ENCODE results near the gene ARMCX5. TPM values are rescaled to one million over a fixed set of nuclear protein-coding genes. Genes with fewer than 3 reads are reported as not detected.

ARMCX5 gene
- total RNA-seq (2014; rRNA removed; shearing (Covaris generic)), result 11.5 and 22.3 TPM in 2 replicates
- polyA plus RNA-seq (2015; cell fraction: cytosol; rRNA removed), result 7.1 and 8.7 TPM in 2 replicates
- polyA plus RNA-seq (2015; cell fraction: nucleus; rRNA removed), result 13.5 and 13.7 TPM in 2 replicates

DNA sequence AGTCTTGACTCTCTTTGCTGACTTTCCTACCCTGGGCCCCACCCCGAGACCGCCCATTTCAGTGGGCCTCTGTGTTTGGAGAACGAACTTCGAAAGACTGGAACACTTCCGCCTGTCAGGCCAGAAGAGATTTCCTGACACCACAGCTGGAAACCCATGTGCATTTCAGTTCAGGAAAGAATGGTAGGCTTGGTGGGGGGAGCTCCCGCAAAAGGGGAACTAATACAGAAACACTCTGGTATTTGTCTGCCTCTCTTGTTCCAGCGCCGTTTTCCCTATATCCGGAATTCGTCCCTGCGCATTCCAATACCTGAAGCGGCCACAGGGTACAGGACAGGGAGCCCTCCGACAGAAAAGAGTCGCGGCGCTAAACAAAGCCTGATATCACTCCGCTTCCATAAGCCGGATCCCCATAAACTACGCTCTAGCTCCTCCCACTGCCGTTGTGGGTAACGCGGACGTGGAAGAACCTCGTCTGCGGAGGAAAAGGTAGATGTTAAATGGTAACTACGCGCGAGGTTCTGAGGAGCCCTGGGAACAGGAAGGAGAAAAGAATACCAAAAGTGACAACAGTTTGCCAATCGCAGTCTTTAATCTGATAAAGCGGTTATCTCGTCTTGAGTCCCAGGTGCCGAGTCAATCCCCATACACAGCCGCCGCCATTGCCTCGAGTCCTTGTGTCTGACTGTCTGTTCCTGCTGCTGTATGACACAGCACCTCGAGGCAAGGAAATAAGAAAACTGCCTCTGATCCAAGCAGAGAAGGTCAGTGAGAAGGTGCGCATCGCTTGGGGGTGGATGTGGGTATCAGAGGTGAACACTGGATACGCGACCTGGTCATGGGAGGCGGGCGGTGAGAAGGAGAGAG is at the start of gene ARMCX5:
TSS of gene ARMCX5 (plus strand) at position 432 of the 867 bp plus-strand sequence. CDS start 2,627 bp downstream, outside the sequence.
- DNase-seq (ENCODE audit: low read depth), result peak; percentile 74

DNA sequence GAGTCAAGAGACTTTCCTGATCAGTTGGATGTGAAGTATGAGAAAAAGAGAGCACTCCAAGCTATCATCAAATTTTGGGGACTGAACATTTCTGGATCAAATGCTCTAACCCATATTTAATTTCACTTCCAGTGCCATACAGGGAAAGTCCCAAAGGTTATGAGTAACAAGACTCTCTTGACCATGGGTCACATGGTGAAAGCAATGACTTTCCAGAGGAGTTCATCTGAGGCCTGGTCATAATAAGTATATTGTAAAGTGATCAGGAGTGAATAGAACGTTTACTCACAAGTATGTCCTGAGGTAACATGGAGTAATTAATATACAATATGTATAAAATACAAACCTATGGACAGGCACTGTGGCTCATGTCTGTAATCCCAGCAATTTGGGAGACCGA is 40.7 kb upstream of the ARMCX5 start:
- DNase-seq (ENCODE audit: low read depth), result no peak

DNA sequence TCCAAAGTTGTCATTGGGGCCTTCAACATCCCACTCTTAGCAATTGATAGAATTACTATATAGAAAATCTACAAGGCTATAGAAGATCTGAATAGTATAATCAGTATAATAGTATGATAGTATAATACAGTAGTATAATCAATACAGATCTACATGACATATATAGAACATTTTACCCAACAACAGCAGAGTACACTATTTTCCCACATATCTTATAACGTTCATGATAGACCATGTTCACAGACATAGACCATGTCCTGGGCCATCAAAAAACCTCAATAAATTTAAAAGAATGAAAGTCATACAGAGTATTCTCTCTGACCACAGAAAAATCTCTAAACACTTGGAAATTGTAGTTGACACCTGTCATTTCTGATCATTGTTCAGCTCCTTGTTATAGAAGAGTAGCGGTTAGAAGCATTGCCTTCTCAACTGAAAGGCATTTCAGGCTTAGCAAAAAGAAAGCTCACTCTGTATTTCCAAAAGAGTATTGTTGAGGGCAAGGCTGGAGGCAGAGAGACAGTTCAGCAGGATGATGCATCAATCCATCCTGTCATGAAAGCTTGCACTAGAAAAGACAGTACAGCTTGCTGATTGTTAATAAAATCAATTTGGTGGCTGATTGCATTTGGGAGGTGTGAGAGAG is 38.8 kb upstream of the ARMCX5 start:
- no peak for DNase-seq (ENCODE audit: low read depth)

- no peak for DNase-seq (ENCODE audit: low read depth)
Measured at GRCh38 chrX:102580891-102581290, 18.4 kb upstream of the ARMCX5 start.

GRCh38 chrX:102593367-102593766 is 5.9 kb upstream of the ARMCX5 start:
- no peak for DNase-seq (ENCODE audit: low read depth)

DNA sequence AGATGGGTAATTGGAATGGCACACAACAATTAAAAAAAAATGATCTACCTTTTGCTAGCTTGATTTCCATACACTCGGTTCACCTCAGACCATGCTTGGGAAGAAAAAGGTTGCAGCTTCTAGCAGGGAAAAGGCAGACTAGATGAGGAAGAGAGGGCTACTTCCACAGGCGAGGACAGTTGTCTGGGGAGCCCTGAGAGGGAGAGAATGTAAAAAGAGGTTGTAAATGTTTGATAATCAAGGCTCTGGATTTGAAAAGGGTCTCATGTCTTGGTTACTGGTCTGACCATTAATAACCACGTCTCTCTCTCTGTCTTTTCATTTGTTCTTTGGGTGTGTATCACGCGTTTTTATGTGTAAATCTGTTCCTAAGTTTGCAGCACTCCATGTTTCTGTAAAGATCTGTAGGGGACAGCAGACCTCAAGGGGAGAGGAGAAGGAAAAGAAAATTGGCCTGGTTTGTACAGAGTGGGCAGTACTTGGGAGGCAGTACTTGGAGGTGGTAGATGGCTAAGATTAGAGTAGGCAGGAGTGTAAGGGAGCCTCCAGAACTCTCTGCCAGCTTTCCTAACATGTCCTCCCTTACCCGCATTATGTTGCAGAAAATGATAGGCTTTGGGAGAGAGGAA is 750 bp downstream of the ARMCX5 start:
- DNase-seq (ENCODE audit: low read depth), result peak; percentile 1

GRCh38 chrX:102604327-102604726 is 5.0 kb downstream of the ARMCX5 start:
- DNase-seq (ENCODE audit: low read depth), result no peak

- no peak for DNase-seq (ENCODE audit: low read depth)
Measured at GRCh38 chrX:102606115-102606514, 6.8 kb downstream of the ARMCX5 start.

- DNase-seq (ENCODE audit: low read depth), result no peak
Measured at GRCh38 chrX:102610905-102611304, 11.6 kb downstream of the ARMCX5 start.

DNA sequence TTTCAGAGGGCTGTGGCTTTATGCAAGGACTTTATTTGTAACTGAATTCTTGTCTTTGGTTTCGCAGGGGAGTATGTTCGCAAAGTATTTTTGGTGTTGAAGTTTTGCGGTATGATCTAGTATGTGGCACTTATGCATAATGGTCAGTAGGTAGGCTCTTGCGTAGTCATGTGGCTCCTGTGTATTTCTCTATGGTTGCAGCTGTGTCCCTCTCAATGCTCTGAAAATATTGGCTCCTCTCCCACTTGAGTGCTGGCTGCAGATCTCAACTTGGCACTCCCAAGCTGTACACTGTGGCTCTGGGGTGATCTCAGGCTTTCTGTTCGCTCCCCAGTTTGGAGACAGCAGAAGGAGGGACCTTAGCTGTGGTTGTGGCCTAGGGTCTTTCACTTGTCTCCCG is 24.8 kb downstream of the ARMCX5 start:
- DNase-seq (ENCODE audit: low read depth), result no peak

DNA sequence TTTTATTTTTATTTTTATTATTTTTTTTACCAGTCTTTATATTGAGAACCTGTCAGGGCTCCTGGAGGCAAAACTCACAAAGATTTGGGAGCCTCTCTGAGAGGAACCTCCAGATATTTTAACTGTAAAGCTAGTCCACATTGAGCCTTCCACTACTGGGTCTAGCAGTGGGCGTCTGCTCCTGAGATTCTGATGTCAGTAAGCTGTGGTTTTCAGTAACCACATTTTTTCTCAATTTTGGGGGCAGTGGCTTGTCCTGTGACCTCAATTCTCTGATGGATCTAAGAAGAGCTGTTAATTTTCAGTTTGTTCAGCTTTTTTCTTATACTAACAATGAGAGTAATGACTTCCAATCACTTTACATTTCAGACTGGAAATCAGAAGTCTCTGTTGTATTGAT is 28.3 kb downstream of the ARMCX5 start:
- DNase-seq (ENCODE audit: low read depth), result no peak

DNA sequence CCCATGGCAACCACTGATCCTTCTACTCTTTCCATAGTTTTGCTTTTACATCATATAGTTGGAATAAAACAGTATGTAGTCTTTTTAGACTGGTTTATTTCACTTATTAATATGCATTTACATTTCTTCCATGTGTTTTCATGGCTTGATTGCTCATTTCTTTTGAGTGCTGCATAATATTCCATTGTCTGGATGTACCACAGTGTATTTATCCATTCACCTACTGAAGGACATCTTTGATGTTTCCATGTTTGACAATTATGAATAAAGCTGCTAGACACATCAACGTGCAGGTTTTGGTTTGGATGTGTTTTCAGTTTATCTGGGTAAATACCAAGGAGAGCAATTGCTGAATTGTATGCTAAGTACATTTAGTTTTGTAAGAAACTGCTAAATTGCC is 38.2 kb downstream of the ARMCX5 start:
- no peak for DNase-seq (ENCODE audit: low read depth)

- DNase-seq (ENCODE audit: low read depth), result no peak
Measured at GRCh38 chrX:102650903-102651241, 51.6 kb downstream of the ARMCX5 start.

DNA sequence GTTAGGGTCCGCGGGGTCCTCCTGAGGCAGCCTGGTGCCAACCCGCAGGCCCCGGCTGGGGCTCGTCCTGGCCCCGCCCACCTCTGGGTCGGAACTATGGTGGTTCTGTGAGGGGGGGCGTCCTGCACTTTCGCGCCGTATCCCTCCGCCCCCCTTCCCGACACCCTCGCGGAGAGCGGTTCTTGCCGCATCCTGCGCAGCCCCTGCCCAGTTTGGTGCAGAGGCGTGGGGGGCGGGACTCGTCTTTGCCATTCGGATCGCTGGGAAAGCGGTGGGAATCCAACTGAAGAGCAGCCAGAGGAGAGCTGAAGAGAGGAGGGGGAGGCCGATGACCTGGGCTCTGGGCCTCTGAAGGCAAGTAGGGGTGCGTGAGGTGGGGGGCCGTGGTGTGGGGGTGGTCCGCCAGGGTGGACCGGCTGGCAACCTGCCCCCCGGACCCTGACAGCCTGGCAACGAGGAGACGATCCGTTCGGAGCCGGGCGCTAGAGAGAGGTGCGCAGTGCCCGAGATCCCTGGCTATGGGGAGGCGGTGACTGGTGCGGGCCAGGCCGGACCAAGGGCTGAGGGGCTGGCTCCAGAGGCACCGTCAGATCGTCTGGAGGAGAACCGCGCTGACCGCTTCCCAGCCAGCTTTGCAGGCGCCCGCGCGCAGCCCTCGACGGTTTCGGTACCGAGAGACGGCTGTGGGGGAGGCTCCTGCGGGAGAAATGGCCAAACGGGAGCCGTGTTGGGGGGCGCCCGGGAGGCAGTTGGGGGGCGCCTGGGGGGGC is 52.1 kb downstream of the ARMCX5 start, which contains the start of gene GPRASP1:
TSS of gene GPRASP1 (plus strand) at position 242 of the 770 bp plus-strand sequence. CDS start 2,431 bp downstream, outside the sequence.
- DNase-seq (ENCODE audit: low read depth), result no peak

GRCh38 chrX:102652031-102652688 is 52.8 kb downstream of the ARMCX5 start:
- no peak for DNase-seq (ENCODE audit: low read depth)

Other genes with a start within 250 kb of the ARMCX5 start
- gene NXF2B, start 159.5 kb upstream of the ARMCX5 start, total RNA-seq (2014; rRNA removed; shearing (Covaris generic)), result 0.40 and 0.76 TPM in 2 replicates
- gene TCP11X2, start 127.7 kb upstream of the ARMCX5 start, total RNA-seq (2014; rRNA removed; shearing (Covaris generic)), result 0.10 TPM in 1 of 2 replicates, not detected in the other
- gene TMSB15A, start 82.8 kb upstream of the ARMCX5 start, total RNA-seq (2014; rRNA removed; shearing (Covaris generic)), result 2.7 and 2.8 TPM in 2 replicates
- gene GPRASP1, start 52.0 kb downstream of the ARMCX5 start, total RNA-seq (2014; rRNA removed; shearing (Covaris generic)), result 0.18 and 0.43 TPM in 2 replicates
- gene GPRASP2, start 112.9 kb downstream of the ARMCX5 start, total RNA-seq (2014; rRNA removed; shearing (Covaris generic)), result 11.7 and 17.8 TPM in 2 replicates
- 0.40 and 0.71 TPM in 2 replicates for gene GPRASP3, start 121.2 kb downstream of the ARMCX5 start, total RNA-seq (2014; rRNA removed; shearing (Covaris generic))